WERI-Rb-1 (cell line): ENCODE measurements around the gene MDM4.

Experiments used
- DNase-seq: peaks from one replicate; pipeline ENCODE4 v3.0.0-alpha.2; 2020
- H3K27ac ChIP-seq: fragments of 250-450 bp; sonication (Bioruptor Pico); 2 replicates; pipeline ENCODE4 v1.5.1; 2020; ENCODE audit warnings: mild to moderate bottlenecking, moderate library complexity
- H3K27me3 ChIP-seq: fragments of 250-450 bp; sonication (Bioruptor Pico); 2 replicates; pipeline ENCODE4 v1.5.1; 2021; ENCODE audit warnings: mild to moderate bottlenecking, low read depth, moderate library complexity; ENCODE audit not compliant: insufficient read depth, severe bottlenecking
- H3K36me3 ChIP-seq: fragments of 250-450 bp; sonication (Bioruptor Pico); 2 replicates; pipeline ENCODE4 v1.5.1; 2020; ENCODE audit warnings: mild to moderate bottlenecking, moderate library complexity
- H3K4me3 ChIP-seq: 2 replicates; pipeline ENCODE4 v1.5.1; 2011; ENCODE audit warnings: low read depth, mild to moderate bottlenecking, control low read depth, low read length
- H3K9me3 ChIP-seq: fragments of 250-450 bp; sonication (Bioruptor Pico); 2 replicates; pipeline ENCODE4 v1.5.1; 2021; ENCODE audit warnings: mild to moderate bottlenecking, moderate library complexity; ENCODE audit not compliant: severe bottlenecking
- TF ChIP-seq, protein P1 (sequence below): IDR thresholded peaks from 2 replicates; pipeline ENCODE4 v1.5.1; 2011; ENCODE audit warnings: low read depth, mild to moderate bottlenecking, control low read depth, inconsistent platforms, low read length

The MDM4 gene

DNA sequence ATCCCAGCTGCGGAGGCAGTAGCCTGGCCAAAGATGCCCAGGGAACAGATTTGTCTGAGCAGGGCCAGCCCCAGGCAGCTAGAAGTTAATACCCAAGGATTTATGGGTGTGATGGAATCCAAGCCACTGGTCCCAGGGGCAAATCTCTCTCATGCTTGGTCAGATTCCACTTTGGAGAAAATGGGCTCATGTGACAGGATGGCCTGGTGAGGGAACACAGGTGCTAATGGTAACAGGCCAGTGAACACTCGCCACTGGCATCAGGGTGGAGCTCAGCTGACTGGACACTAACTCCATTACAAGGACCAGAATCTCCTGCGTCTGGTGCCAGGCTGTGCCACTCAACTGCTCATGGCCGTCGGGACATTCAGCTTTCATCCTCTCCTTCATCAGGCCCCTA is 12.0 kb downstream of the MDM4 start:
- no peaks in the 10 kb centered on the region for H3K27me3 ChIP-seq
- no peak overlapping the region for H3K4me3 ChIP-seq
- no peak overlapping the region for H3K27ac ChIP-seq
- TF ChIP-seq, protein P1, sequence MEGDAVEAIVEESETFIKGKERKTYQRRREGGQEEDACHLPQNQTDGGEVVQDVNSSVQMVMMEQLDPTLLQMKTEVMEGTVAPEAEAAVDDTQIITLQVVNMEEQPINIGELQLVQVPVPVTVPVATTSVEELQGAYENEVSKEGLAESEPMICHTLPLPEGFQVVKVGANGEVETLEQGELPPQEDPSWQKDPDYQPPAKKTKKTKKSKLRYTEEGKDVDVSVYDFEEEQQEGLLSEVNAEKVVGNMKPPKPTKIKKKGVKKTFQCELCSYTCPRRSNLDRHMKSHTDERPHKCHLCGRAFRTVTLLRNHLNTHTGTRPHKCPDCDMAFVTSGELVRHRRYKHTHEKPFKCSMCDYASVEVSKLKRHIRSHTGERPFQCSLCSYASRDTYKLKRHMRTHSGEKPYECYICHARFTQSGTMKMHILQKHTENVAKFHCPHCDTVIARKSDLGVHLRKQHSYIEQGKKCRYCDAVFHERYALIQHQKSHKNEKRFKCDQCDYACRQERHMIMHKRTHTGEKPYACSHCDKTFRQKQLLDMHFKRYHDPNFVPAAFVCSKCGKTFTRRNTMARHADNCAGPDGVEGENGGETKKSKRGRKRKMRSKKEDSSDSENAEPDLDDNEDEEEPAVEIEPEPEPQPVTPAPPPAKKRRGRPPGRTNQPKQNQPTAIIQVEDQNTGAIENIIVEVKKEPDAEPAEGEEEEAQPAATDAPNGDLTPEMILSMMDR: no peak
- H3K9me3 ChIP-seq: peaks cover 6% of the 10 kb centered on the region
- DNase-seq: no peak
- peaks cover 96% of the 10 kb centered on the region for H3K36me3 ChIP-seq

GRCh38 chr1:204528677-204529076 is 12.5 kb downstream of the MDM4 start:
- H3K9me3 ChIP-seq: peaks cover 3% of the 10 kb centered on the region
- peaks cover 97% of the 10 kb centered on the region for H3K36me3 ChIP-seq
- DNase-seq: no peak
- TF ChIP-seq, protein P1: no peak
- H3K27me3 ChIP-seq: no peaks in the 10 kb centered on the region
- no peak overlapping the region for H3K27ac ChIP-seq
- no peak overlapping the region for H3K4me3 ChIP-seq

GRCh38 chr1:204529371-204529895 is 13.2 kb downstream of the MDM4 start:
- Histone ChIP-seq H3K9me3 (no peaks in the 10 kb centered on the region), H3K27ac (no peak overlapping the region), H3K36me3 (peaks cover 97% of the 10 kb centered on the region), H3K4me3 (no peak overlapping the region), H3K27me3 (no peaks in the 10 kb centered on the region)
- TF ChIP-seq, protein P1: peak; percentile 47
- no peak for DNase-seq

GRCh38 chr1:204530932-204531331 is 14.7 kb downstream of the MDM4 start:
- TF ChIP-seq, protein P1: no peak
- no peak for DNase-seq
- H3K4me3 ChIP-seq: no peak overlapping the region

DNA sequence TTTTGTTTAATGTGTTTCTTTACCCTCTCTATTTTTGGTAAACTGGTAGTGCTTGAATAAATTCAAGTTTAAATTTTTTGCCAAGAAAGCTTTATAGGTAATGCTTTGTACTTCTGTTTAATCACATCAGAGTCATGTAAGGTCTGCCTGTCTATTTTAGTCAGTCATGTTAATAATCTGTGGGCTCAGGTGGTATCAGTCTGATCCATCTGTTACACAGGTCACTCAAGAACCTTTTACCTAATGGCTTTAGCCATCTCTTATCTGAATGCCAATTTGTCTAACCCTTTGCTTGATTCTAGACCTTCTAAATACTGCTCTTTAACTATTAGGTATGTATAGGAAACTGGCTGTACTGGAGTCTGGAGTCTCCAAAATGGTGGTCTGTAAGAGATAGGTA is 16.6 kb downstream of the MDM4 start:
- Histone ChIP-seq H3K4me3 (no peak overlapping the region), H3K27ac (peak overlapping the region; percentile 60), H3K27me3 (no peaks in the 10 kb centered on the region), H3K9me3 (no peaks in the 10 kb centered on the region), H3K36me3 (peaks cover 97% of the 10 kb centered on the region)
- TF ChIP-seq, protein P1: no peak
- DNase-seq: peak; percentile 60

More at GRCh38 chr1:204530932-204531331, 14.7 kb downstream of the MDM4 start:
- H3K36me3 ChIP-seq: peaks cover 97% of the 10 kb centered on the region
- H3K27ac ChIP-seq: 0 out of 2 replicates have a peak overlapping the region, but pooled peaks have one; percentile 4
- H3K27me3 ChIP-seq: no peaks in the 10 kb centered on the region
- no peaks in the 10 kb centered on the region for H3K9me3 ChIP-seq

DNA sequence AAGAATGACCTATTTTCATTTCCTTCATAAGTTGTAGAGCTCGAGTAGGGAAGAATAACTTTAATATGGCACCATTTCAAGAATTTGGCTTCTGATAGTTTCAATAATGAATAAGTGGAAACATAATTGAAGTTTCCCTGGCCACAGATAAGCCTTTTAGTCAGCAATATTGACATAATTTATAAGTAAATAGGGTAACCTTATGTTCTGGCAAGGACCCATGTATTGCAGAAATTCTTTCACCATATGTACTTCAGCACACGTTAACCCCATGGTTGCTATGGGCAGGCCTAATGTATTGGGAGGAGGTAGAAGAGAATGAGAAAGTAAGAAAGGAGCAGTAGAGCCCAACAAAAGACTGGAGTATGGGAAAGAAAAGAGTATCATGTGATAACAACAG is 25.4 kb downstream of the MDM4 start:
- H3K9me3 ChIP-seq: no peaks in the 10 kb centered on the region
- peaks cover 100% of the 10 kb centered on the region for H3K36me3 ChIP-seq
- TF ChIP-seq, protein P1: no peak
- no peaks in the 10 kb centered on the region for H3K27me3 ChIP-seq
- H3K4me3 ChIP-seq: no peak overlapping the region
- no peak for DNase-seq
- no peak overlapping the region for H3K27ac ChIP-seq
